SK-N-SH (cell line): ENCODE data around the gene TRIP6. TPM values are rescaled to one million over a fixed set of nuclear protein-coding genes. Genes with fewer than 3 reads are reported as not detected.

Experiments
- CTCF ChIA-PET: fragments of 300-600, 350-600 bp; formaldehyde crosslinking; extraction: SDS; loops from one replicate; lab custom pipeline; 2021; lab: Yijun Ruan, JAX
- POLR2A ChIA-PET: fragments of 350-600 bp; sonication (Branson Sonifier 250); formaldehyde crosslinking; extraction: SDS; loops from one replicate; lab custom pipeline; 2020; ENCODE audit warnings: antibody characterized with exemption, inconsistent platforms; lab: Yijun Ruan, JAX
- DNase-seq: peaks from one replicate; pipeline ENCODE4 v3.0.0; 2012
- H2AFZ ChIP-seq: fragments of 200-600 bp; sonication (generic); 2 replicates; pipeline ENCODE4 v1.8.1; 2016; ENCODE audit warnings: antibody characterized with exemption, mild to moderate bottlenecking, low read depth
- H3F3A ChIP-seq: fragments of 200-600 bp; sonication (generic); replicated peaks from 2 replicates; pipeline ENCODE3; 2016; ENCODE audit warnings: antibody characterized with exemption, mild to moderate bottlenecking; ENCODE audit not compliant: insufficient read depth
- H3K27ac ChIP-seq, 2 experiments: fragments of 200-500 bp in 1 of 2; fragments of 200-600 bp in 1 of 2; sonication (Bioruptor generic) in 1 of 2; sonication (generic), shearing (Covaris generic) in 1 of 2; 2 replicates each; pipeline versions ENCODE4 v1.5.1 to v1.6.1; 2014 to 2016; ENCODE audit warnings: low read depth in 2 of 2, inconsistent platforms in 1 of 2, low read length in 1 of 2, mild to moderate bottlenecking in 1 of 2, mixed read lengths in 1 of 2
- H3K27me3 ChIP-seq: fragments of 200-600 bp; sonication (generic), shearing (Covaris generic); 2 replicates; pipeline ENCODE4 v1.6.1; 2016; ENCODE audit warnings: mixed run types; ENCODE audit not compliant: insufficient read depth
- H3K36me3 ChIP-seq, 2 experiments: fragments of 200-500 bp in 1 of 2; fragments of 200-600 bp in 1 of 2; sonication (Bioruptor generic) in 1 of 2; sonication (generic) in 1 of 2; replicated peaks in 1 of 2; 2 replicates each; pipeline versions ENCODE3 to v1.5.1; 2014 to 2016; ENCODE audit warnings: low read length in 1 of 2, mild to moderate bottlenecking in 1 of 2; ENCODE audit not compliant: insufficient read depth in 2 of 2, control insufficient read depth in 1 of 2
- H3K4me1 ChIP-seq, 2 experiments: fragments of 200-500 bp in 1 of 2; fragments of 200-600 bp in 1 of 2; sonication (Bioruptor generic) in 1 of 2; sonication (generic), shearing (Covaris generic) in 1 of 2; 2 replicates each; pipeline versions ENCODE4 v1.5.1 to v1.6.1; 2014 to 2016; ENCODE audit warnings: low read depth in 1 of 2, low read length in 1 of 2, mixed run types in 1 of 2; ENCODE audit not compliant: insufficient read depth in 2 of 2, control insufficient read depth in 1 of 2
- H3K4me2 ChIP-seq: fragments of 200-600 bp; sonication (generic), shearing (Covaris generic); 2 replicates; pipeline ENCODE4 v1.6.1; 2017; ENCODE audit warnings: mixed run types
- H3K4me3 ChIP-seq, 2 experiments: fragments of 200-500 bp in 1 of 2; fragments of 200-600 bp in 1 of 2; sonication (Bioruptor generic) in 1 of 2; sonication (generic), shearing (Covaris generic) in 1 of 2; 2 replicates each; pipeline versions ENCODE4 v1.5.1 to v1.8.1; 2014 to 2016; ENCODE audit warnings: low read depth in 2 of 2, inconsistent platforms in 1 of 2, low read length in 1 of 2, mild to moderate bottlenecking in 1 of 2, mixed read lengths in 1 of 2, moderate library complexity in 1 of 2
- H3K79me2 ChIP-seq: fragments of 200-600 bp; sonication (generic); 2 replicates; pipeline ENCODE4 v1.8.1; 2017; ENCODE audit warnings: mild to moderate bottlenecking; ENCODE audit not compliant: insufficient read depth
- H3K9ac ChIP-seq: fragments of 200-600 bp; sonication (generic); 2 replicates; pipeline ENCODE4 v1.6.1; 2017; ENCODE audit warnings: mixed run types
- H3K9me2 ChIP-seq: fragments of 200-600 bp; sonication (generic); 2 replicates; pipeline ENCODE4 v1.6.1; 2017; ENCODE audit warnings: mixed run types
- H3K9me3 ChIP-seq: fragments of 200-600 bp; sonication (generic); 2 replicates; pipeline ENCODE4 v1.6.1; 2017; ENCODE audit warnings: mixed run types, mild to moderate bottlenecking, moderate library complexity
- H4K20me1 ChIP-seq: fragments of 200-600 bp; sonication (generic); 2 replicates; pipeline ENCODE4 v1.6.1; 2017; ENCODE audit warnings: mild to moderate bottlenecking, mixed run types; ENCODE audit not compliant: insufficient read depth
- FOXJ3 ChIP-seq: sonication (generic); formaldehyde crosslinking; IDR thresholded peaks from 2 replicates; pipeline ENCODE4 v1.5.1; 2020; ENCODE audit warnings: mild to moderate bottlenecking, missing genetic modification reagents
- GABPA ChIP-seq: IDR thresholded peaks from 2 replicates; pipeline ENCODE4 v1.4.0; 2012; ENCODE audit warnings: low read depth, mild to moderate bottlenecking
- GATA2 ChIP-seq: sonication (generic); formaldehyde crosslinking; IDR thresholded peaks from 2 replicates; pipeline ENCODE4 v1.5.0; 2020; ENCODE audit warnings: mild to moderate bottlenecking, missing genetic modification reagents
- MEF2A ChIP-seq: IDR thresholded peaks from 2 replicates; pipeline ENCODE4 v1.4.0; 2012; ENCODE audit warnings: low read depth, borderline replicate concordance
- MXI1 ChIP-seq: IDR thresholded peaks from 2 replicates; pipeline ENCODE4 v1.6.1; 2012; ENCODE audit warnings: mild to moderate bottlenecking, low read depth, low read length, improper control_type of control experiment
- SIN3A ChIP-seq: IDR thresholded peaks from 2 replicates; pipeline ENCODE4 v1.6.1; 2012; ENCODE audit warnings: low read depth, mild to moderate bottlenecking, low read length, moderate library complexity, borderline replicate concordance
- TAF1 ChIP-seq: IDR thresholded peaks from 2 replicates; pipeline ENCODE4 v1.6.1; 2012; ENCODE audit warnings: low read depth, mild to moderate bottlenecking, low read length, moderate library complexity, borderline replicate concordance
- TEAD4 ChIP-seq: IDR thresholded peaks from 2 replicates; pipeline ENCODE4 v1.4.0; 2012; ENCODE audit warnings: mild to moderate bottlenecking, borderline replicate concordance; ENCODE audit not compliant: insufficient read depth
- WGBS: methylation state at CpG from one replicate; pipeline ENCODE4 v1.1.6; 2017; ENCODE audit warnings: low lambda C conversion rate; 5-methylcytosine and 5-hydroxymethylcytosine counted together
- polyA plus RNA-seq, 3 experiments: library from polyadenylated mRNA; depleted of rRNA; stranded (reverse); fragments of >200 nt; gene quantifications; 2 replicates each; pipeline ENCODE4 v1.2.3, GENCODE V29; 2012
- TF ChIP-seq, protein P1 (sequence below): IDR thresholded peaks from 2 replicates; pipeline ENCODE4 v1.4.0; 2012; ENCODE audit warnings: low read depth, borderline replicate concordance
- TF ChIP-seq, protein P2 (sequence below): fragments of 150-350 bp; IDR thresholded peaks from 2 replicates; pipeline ENCODE4 v1.6.1; 2017; ENCODE audit warnings: antibody characterized with exemption, low read length, low read depth, borderline replicate concordance
- TF ChIP-seq, protein P3 (sequence below): IDR thresholded peaks from 2 replicates; pipeline ENCODE4; 2012
- TF ChIP-seq, protein P4 (sequence below): IDR thresholded peaks from 2 replicates; pipeline ENCODE4 v1.4.0; 2012; ENCODE audit warnings: low read depth, borderline replicate concordance

Gene TRIP6
- polyA plus RNA-seq, 1 of the 3 experiments (the other 2 are of a cell fraction), result 6.5 TPM

DNA sequence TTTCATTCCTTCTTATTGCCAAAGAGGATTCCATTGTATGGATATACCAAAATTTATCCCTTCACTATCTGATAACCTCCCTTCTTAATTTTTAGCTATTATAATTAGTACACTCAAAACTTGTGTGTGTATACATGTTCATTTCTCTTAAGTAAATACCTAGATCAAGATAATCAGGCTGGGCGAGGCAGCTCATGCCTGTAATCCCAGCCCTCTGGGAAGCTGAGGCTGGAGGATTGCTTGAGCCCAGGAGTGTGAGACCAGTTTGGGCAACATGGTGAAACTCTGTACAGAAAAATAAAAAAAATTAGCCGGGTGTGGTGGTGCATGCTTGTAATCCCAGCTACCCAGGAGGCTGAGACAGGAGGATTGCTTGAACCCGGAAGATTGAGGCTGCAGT lies 44.3 kb downstream of the TRIP6 start:
- Histone ChIP-seq H3F3A (no peaks in the 10 kb centered on the region), H3K9me2 (no peaks in the 10 kb centered on the region), H3K4me1 (no peaks in the 10 kb centered on the region), H3K9ac (no peak overlapping the region), H3K27ac (no peak overlapping the region), H3K4me2 (no peak overlapping the region), H3K36me3 (no peaks in the 10 kb centered on the region), H3K79me2 (no peaks in the 10 kb centered on the region), H4K20me1 (no peaks in the 10 kb centered on the region), H3K27me3 (peaks cover 31% of the 10 kb centered on the region; the same call in 1 of the 2 replicates), H2AFZ (no peak overlapping the region), H3K9me3 (no peaks in the 10 kb centered on the region), H3K4me3 (no peak overlapping the region)
- ChIA-PET CTCF (interaction anchor here (1.2 to 3.6 kb wide), 5 partner anchors 14 to 166 kb away, joined by 3 to 19 read pairs (median 12); partner anchors contain the start of gene ACHE), POLR2A (no interaction called here)
- no peak for DNase-seq
- WGBS, result 18% methylated on average over 3 of the region's 3 CpGs
- TF ChIP-seq GABPA (no peak), GATA2 (CRISPR knock-in tag) (no peak), MEF2A (no peak), FOXJ3 (no peak), MXI1 (no peak), SIN3A (no peak), TEAD4 (no peak), TAF1 (no peak)
- TF ChIP-seq, protein P1, sequence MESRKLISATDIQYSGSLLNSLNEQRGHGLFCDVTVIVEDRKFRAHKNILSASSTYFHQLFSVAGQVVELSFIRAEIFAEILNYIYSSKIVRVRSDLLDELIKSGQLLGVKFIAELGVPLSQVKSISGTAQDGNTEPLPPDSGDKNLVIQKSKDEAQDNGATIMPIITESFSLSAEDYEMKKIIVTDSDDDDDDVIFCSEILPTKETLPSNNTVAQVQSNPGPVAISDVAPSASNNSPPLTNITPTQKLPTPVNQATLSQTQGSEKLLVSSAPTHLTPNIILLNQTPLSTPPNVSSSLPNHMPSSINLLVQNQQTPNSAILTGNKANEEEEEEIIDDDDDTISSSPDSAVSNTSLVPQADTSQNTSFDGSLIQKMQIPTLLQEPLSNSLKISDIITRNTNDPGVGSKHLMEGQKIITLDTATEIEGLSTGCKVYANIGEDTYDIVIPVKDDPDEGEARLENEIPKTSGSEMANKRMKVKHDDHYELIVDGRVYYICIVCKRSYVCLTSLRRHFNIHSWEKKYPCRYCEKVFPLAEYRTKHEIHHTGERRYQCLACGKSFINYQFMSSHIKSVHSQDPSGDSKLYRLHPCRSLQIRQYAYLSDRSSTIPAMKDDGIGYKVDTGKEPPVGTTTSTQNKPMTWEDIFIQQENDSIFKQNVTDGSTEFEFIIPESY, result no peak
- TF ChIP-seq, protein P2, sequence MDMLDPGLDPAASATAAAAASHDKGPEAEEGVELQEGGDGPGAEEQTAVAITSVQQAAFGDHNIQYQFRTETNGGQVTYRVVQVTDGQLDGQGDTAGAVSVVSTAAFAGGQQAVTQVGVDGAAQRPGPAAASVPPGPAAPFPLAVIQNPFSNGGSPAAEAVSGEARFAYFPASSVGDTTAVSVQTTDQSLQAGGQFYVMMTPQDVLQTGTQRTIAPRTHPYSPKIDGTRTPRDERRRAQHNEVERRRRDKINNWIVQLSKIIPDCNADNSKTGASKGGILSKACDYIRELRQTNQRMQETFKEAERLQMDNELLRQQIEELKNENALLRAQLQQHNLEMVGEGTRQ, result no peak
- TF ChIP-seq, protein P3, sequence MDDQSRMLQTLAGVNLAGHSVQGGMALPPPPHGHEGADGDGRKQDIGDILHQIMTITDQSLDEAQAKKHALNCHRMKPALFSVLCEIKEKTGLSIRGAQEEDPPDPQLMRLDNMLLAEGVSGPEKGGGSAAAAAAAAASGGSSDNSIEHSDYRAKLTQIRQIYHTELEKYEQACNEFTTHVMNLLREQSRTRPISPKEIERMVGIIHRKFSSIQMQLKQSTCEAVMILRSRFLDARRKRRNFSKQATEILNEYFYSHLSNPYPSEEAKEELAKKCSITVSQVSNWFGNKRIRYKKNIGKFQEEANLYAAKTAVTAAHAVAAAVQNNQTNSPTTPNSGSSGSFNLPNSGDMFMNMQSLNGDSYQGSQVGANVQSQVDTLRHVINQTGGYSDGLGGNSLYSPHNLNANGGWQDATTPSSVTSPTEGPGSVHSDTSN, result no peak
- TF ChIP-seq, protein P4, sequence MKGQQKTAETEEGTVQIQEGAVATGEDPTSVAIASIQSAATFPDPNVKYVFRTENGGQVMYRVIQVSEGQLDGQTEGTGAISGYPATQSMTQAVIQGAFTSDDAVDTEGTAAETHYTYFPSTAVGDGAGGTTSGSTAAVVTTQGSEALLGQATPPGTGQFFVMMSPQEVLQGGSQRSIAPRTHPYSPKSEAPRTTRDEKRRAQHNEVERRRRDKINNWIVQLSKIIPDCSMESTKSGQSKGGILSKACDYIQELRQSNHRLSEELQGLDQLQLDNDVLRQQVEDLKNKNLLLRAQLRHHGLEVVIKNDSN, result no peak
